DOHH2 (cell line): ENCODE data around the gene GNGT2.

Source experiments
- EZH2phosphoT487 ChIP-seq: fragments of 200-600 bp; sonication (generic); IDR thresholded peaks from 2 replicates; pipeline ENCODE4 v1.6.1; 2017; ENCODE audit warnings: borderline replicate concordance, mild to moderate bottlenecking, antibody characterized with exemption, low read length, moderate library complexity, mixed read lengths
- TF ChIP-seq, protein P1 (sequence below): fragments of 200-600 bp; sonication (generic); IDR thresholded peaks from one replicate; pipeline ENCODE4 v1.5.1; 2014; ENCODE audit warnings: antibody characterized with exemption, mild to moderate bottlenecking, low read depth, low read length; ENCODE audit not compliant: poor library complexity, severe bottlenecking

GRCh38 chr17:49227436-49228261, 17.3 kb upstream of the GNGT2 start:
- TF ChIP-seq, protein P1, sequence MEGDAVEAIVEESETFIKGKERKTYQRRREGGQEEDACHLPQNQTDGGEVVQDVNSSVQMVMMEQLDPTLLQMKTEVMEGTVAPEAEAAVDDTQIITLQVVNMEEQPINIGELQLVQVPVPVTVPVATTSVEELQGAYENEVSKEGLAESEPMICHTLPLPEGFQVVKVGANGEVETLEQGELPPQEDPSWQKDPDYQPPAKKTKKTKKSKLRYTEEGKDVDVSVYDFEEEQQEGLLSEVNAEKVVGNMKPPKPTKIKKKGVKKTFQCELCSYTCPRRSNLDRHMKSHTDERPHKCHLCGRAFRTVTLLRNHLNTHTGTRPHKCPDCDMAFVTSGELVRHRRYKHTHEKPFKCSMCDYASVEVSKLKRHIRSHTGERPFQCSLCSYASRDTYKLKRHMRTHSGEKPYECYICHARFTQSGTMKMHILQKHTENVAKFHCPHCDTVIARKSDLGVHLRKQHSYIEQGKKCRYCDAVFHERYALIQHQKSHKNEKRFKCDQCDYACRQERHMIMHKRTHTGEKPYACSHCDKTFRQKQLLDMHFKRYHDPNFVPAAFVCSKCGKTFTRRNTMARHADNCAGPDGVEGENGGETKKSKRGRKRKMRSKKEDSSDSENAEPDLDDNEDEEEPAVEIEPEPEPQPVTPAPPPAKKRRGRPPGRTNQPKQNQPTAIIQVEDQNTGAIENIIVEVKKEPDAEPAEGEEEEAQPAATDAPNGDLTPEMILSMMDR = peak; percentile 88
- TF ChIP-seq EZH2phosphoT487 = no peak
